HUDEP-2 (cell line): ENCODE data around the gene FTO.
"Not testable (repeated sequence)": the region's sequence is repeated elsewhere in the genome, so short reads cannot be mapped to it uniquely, and the experiment has no call there.

Source experiments
- DNase-seq, 76 experiments: peaks; one replicate each; lab custom pipeline; 2025; ENCODE audit not compliant: unreplicated experiment in 76 of 76; lab: John Stamatoyannopoulos, UW

FTO gene

GRCh38 chr16:54165174-54165911 lies 461.4 kb downstream of the FTO start:
- no peak for DNase-seq

- no peak for DNase-seq
These were observed 462.2 kb downstream of the FTO start for GRCh38 chr16:54165912-54166865.

GRCh38 chr16:54169112-54169511 lies 465.2 kb downstream of the FTO start:
- DNase-seq = no peak

GRCh38 chr16:54171626-54172537 lies 467.9 kb downstream of the FTO start:
- no peak for DNase-seq

GRCh38 chr16:54173490-54173889 lies 469.5 kb downstream of the FTO start:
- no peak for DNase-seq

GRCh38 chr16:54174201-54174600 lies 470.2 kb downstream of the FTO start:
- DNase-seq = no peak

GRCh38 chr16:54174750-54175149 lies 470.8 kb downstream of the FTO start:
- no peak for DNase-seq

- DNase-seq = no peak
These were observed 471.2 kb downstream of the FTO start for GRCh38 chr16:54175169-54175551.

- no peak for DNase-seq
These were observed 471.8 kb downstream of the FTO start for GRCh38 chr16:54175552-54176375.

- DNase-seq = no peak
These were observed 472.5 kb downstream of the FTO start for GRCh38 chr16:54176376-54176901.

- DNase-seq = no peak
These were observed 473.3 kb downstream of the FTO start for GRCh38 chr16:54177052-54177861.

GRCh38 chr16:54177862-54178477 lies 474.0 kb downstream of the FTO start:
- DNase-seq = no peak

- no peak for DNase-seq
These were observed 474.6 kb downstream of the FTO start for GRCh38 chr16:54178478-54178976.

- no peak for DNase-seq
These were observed 476.7 kb downstream of the FTO start for GRCh38 chr16:54180421-54181359.

- DNase-seq = not testable (repeated sequence)
These were observed 477.9 kb downstream of the FTO start for GRCh38 chr16:54181683-54182329.

GRCh38 chr16:54185045-54185444 lies 481.1 kb downstream of the FTO start:
- no peak for DNase-seq

GRCh38 chr16:54191163-54191562 lies 487.2 kb downstream of the FTO start:
- DNase-seq = no peak
